Activated naive CD4-positive, alpha-beta T cell treated with anti-CD3 and anti-CD28 coated beads for 36 hours (primary cell): Measurements from ENCODE around the gene C7orf57. TPM values are rescaled to one million over a fixed set of nuclear protein-coding genes. Genes with fewer than 3 reads are reported as not detected.
"Not testable (repeated sequence)": the region's sequence is repeated elsewhere in the genome, so short reads cannot be mapped to it uniquely, and the experiment has no call there.

Experiments
- CTCF ChIA-PET: fragments of 350-600 bp; sonication (Branson Sonifier 250); formaldehyde crosslinking; loops from one replicate; lab custom pipeline; 2021; ENCODE audit warnings: antibody characterized with exemption; lab: Charles Lee
- DNase-seq: peaks from one replicate; pipeline ENCODE4 v3.0.0-alpha.2; 2020
- H3K27ac Mint-ChIP-seq: one replicate; pipeline ENCODE4 v1.8.0; 2021; ENCODE audit warnings: mild to moderate bottlenecking, mixed read lengths
- H3K27me3 Mint-ChIP-seq: one replicate; pipeline ENCODE4 v1.8.0; 2021; ENCODE audit warnings: low read depth, mixed read lengths
- H3K36me3 Mint-ChIP-seq: one replicate; pipeline ENCODE4 v1.8.0; 2021; ENCODE audit warnings: low read depth, mixed read lengths
- H3K4me1 Mint-ChIP-seq: one replicate; pipeline ENCODE4 v1.8.0; 2021; ENCODE audit warnings: low read depth, mixed read lengths
- H3K4me3 Mint-ChIP-seq: one replicate; pipeline ENCODE4 v1.8.0; 2021; ENCODE audit warnings: mild to moderate bottlenecking, moderate library complexity, mixed read lengths
- H3K9me3 Mint-ChIP-seq: one replicate; pipeline ENCODE4 v1.8.0; 2021; ENCODE audit warnings: mixed read lengths
- intact Hi-C: fragments of 100-400 bp; cut with micrococcal nuclease; formaldehyde crosslinking; loops from one replicate; pipeline ENCODE4 v1.15.1; 2023
- total RNA-seq, 2 experiments: library from RNA; stranded (reverse); gene quantifications; one replicate each; pipeline ENCODE4 v1.2.3, GENCODE V29; 2021

Gene C7orf57
- total RNA-seq, 2 experiments from 2014 or later, result 0.29 to 0.44 TPM

DNA sequence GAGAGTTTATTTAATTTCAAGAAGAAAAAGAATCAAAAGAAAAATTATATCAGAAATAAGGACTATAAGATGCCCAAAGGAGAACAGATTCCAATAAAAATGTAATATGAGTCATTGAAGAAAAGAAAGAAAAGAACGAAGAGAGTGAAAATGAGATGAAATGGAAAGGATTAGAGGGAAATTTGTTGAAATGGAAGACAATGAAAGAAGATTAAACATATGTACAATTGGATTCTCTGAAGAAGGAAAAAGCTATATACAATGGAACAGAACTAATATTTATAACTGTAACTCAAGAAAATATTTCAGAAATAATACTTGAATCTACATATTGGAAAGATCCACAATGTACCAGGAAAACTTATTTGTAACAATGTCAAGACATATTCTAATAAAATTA is 28.6 kb downstream of the C7orf57 start:
- Mint-ChIP-seq H3K36me3 (peaks cover 3% of the 10 kb centered on the region), H3K9me3 (peaks cover 8% of the 10 kb centered on the region)
- CTCF ChIA-PET, result no interaction called here

DNA sequence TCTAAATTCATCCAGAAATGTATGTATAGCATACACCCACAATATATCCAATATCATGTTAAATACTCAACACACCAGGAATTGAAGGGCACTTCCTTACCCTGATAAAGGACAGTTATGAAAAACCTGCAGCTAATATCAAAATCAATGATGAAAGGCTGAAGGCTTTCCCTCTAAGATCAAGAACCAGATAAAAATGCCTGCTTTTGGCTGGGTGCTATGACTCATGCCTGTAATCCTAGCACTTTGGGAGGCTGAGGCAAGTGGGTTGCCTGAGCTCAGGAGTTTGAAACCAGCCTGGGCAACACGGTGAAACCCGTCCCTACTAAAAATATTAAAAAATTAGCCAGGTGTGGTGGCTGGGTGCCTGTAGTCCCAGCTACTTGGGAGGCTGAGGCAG is 32.1 kb downstream of the C7orf57 start:
- H3K36me3 Mint-ChIP-seq, result peaks cover 2% of the 10 kb centered on the region
- CTCF ChIA-PET, result interaction anchor here (0.7 kb wide), 1 partner anchor 10 kb away, joined by 3 read pairs; no protein-coding TSS in a partner anchor
- DNase-seq, result no peak
- H3K27me3 Mint-ChIP-seq, result no peaks in the 10 kb centered on the region
- peaks cover 11% of the 10 kb centered on the region for H3K9me3 Mint-ChIP-seq
- intact Hi-C loops, result no loop called here
- no peak overlapping the region for H3K27ac Mint-ChIP-seq
- no peaks in the 10 kb centered on the region for H3K4me1 Mint-ChIP-seq
- no peak overlapping the region for H3K4me3 Mint-ChIP-seq

More for the DNA sequence above, 28.6 kb downstream of the C7orf57 start:
- DNase-seq, result no peak
- Mint-ChIP-seq H3K27me3 (no peaks in the 10 kb centered on the region), H3K4me1 (no peaks in the 10 kb centered on the region), H3K4me3 (no peak overlapping the region), H3K27ac (no peak overlapping the region)
- intact Hi-C loops, result no loop called here

DNA sequence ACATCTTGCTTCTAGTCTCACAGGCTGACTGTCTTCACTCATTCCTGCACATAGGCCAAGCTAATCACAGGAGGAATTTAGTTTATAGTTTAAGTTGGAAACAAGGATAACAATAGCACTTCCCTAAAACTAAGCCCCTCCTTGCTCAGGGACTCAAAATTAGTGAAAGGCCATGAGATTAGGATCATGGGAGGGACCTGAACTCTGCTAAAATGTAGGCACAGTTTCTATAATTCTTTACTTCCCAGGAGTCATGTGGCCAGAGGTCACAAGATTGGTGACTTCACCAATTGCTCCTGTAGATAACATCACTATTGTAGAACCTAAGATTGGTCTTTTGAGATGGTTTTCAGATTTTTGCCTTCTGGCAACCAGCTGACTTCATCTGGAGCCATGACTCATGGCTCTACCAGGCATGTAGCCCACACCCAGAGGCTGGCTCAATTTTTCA is 38.9 kb downstream of the C7orf57 start:
- intact Hi-C loops, result no loop called here
- Mint-ChIP-seq H3K9me3 (peaks cover 4% of the 10 kb centered on the region), H3K4me1 (no peaks in the 10 kb centered on the region), H3K4me3 (no peak overlapping the region), H3K27ac (no peak overlapping the region), H3K27me3 (no peaks in the 10 kb centered on the region), H3K36me3 (no peaks in the 10 kb centered on the region)
- no peak for DNase-seq
- CTCF ChIA-PET, result no interaction called here

DNA sequence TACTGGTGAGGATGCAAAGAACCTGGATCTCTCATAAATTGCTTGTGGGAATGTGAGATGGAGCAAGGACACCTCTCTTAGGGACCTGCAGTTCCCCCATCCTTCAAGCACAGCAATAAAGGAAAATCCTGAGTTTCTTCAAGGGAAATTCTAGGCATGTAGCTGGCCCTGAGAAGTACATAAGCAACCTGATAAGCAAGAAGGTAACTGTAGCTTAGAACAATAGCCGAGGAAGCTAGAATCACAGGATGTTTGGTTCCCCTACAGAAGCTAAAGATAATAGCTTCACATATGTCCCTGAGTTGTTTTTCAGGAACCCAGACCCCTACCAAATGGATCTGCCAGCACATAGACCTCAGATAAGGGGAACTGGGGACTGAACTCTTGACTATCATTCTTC is 42.1 kb downstream of the C7orf57 start:
- H3K4me3 Mint-ChIP-seq, result no peak overlapping the region
- H3K27ac Mint-ChIP-seq, result no peak overlapping the region
- CTCF ChIA-PET, result interaction anchor here (0.6 kb wide), 1 partner anchor 10 kb away, joined by 3 read pairs; no protein-coding TSS in a partner anchor
- peaks cover 1% of the 10 kb centered on the region for H3K9me3 Mint-ChIP-seq
- DNase-seq, result no peak
- intact Hi-C loops, result no loop called here
- H3K4me1 Mint-ChIP-seq, result peaks cover 1% of the 10 kb centered on the region
- no peaks in the 10 kb centered on the region for H3K36me3 Mint-ChIP-seq
- no peaks in the 10 kb centered on the region for H3K27me3 Mint-ChIP-seq

DNA sequence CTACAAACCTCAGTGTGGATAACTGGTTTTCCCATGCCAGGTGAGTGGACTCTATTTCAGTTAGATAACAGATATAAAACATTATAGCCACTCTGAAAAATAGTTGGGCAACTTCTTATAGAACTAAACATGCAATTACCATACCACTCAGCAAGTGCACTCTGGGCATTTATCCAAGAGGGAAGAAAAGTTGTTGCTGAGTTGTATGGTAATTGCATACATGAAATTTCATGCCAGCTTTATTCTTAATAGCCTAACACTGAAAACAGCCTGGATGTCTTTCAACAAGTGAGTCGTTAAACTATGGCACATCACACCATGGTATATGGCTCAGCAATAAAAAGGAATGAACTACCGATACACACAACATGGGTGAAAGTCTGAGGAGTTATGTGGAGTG is 43.1 kb downstream of the C7orf57 start:
- Mint-ChIP-seq H3K36me3 (no peaks in the 10 kb centered on the region), H3K9me3 (no peaks in the 10 kb centered on the region), H3K4me1 (peaks cover 10% of the 10 kb centered on the region), H3K27me3 (no peaks in the 10 kb centered on the region), H3K27ac (no peak overlapping the region), H3K4me3 (no peak overlapping the region)
- no peak for DNase-seq
- intact Hi-C loops, result no loop called here
- CTCF ChIA-PET, result no interaction called here

DNA sequence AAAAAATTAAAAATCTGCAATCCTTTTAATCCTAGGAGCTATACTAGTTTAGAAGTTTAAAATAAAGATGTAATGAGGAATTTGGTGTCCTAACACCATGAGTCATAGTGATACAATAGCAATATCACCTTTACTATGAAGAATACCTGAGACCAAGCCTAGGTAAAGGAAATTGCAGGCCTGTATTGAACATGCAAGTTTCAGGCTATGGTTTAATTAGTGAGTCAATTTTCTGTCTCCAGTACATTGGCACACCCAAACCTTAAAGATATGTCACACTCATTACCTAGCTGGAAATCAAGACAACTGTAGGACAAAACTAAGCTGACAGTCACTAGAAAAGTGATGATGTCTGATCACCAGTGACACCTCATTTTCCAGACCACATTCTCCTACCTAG is 47.0 kb downstream of the C7orf57 start:
- DNase-seq, H3K27me3 Mint-ChIP-seq, H3K9me3 Mint-ChIP-seq, H3K4me3 Mint-ChIP-seq, intact Hi-C loops, H3K36me3 Mint-ChIP-seq: not testable (repeated sequence)
- H3K27ac Mint-ChIP-seq, result peak overlapping the region; percentile 58
- H3K4me1 Mint-ChIP-seq, result peaks cover 45% of the 10 kb centered on the region
- CTCF ChIA-PET, result interaction anchor here (1.2 to 4.1 kb wide), 2 partner anchors 28 to 91 kb away, joined by 4 to 20 read pairs; no protein-coding TSS in a partner anchor

DNA sequence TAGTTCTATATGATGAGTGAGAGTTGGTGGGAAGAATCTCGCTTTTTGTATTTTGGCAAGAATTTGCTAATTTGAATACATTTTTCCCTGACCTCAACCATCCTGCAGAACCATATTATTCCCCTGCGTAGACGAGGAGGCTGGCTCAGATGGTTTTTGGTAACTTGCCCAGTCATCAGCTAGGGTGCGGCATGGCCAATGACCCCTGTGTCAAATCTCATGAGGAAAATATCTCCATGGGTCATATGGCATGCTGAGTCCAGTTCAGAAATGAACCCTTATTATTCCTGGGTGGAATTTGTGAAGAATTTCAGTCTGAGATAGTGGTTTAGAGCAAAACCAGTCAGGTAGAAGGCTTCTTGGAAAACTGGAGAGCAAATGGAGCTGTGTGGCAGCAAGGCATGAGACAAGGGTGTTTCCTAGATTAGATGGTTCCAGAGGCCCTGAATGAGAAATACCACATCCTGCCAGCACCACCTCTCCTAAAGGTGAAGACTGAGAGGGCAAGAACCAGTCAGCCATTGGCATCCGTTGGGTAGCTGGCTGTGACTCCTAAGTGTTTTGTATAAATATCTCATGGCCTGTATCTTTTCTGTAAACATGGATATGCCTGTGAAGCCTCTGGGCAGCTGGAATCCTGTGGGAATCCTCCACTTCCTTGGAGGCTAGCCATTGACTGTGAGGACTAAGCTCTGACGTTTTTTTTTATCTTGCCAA is 47.9 kb downstream of the C7orf57 start:
- Mint-ChIP-seq H3K27ac (peak overlapping the region; percentile 69), H3K9me3 (no peaks in the 10 kb centered on the region), H3K4me3 (no peak overlapping the region), H3K36me3 (no peaks in the 10 kb centered on the region), H3K4me1 (peaks cover 53% of the 10 kb centered on the region), H3K27me3 (no peaks in the 10 kb centered on the region)
- peak; percentile 72 for DNase-seq
- intact Hi-C loops, result no loop called here
- CTCF ChIA-PET, result interaction anchor here (0.9 to 4.1 kb wide), 3 partner anchors 19 to 92 kb away, joined by 3 to 20 read pairs (median 4); no protein-coding TSS in a partner anchor

DNA sequence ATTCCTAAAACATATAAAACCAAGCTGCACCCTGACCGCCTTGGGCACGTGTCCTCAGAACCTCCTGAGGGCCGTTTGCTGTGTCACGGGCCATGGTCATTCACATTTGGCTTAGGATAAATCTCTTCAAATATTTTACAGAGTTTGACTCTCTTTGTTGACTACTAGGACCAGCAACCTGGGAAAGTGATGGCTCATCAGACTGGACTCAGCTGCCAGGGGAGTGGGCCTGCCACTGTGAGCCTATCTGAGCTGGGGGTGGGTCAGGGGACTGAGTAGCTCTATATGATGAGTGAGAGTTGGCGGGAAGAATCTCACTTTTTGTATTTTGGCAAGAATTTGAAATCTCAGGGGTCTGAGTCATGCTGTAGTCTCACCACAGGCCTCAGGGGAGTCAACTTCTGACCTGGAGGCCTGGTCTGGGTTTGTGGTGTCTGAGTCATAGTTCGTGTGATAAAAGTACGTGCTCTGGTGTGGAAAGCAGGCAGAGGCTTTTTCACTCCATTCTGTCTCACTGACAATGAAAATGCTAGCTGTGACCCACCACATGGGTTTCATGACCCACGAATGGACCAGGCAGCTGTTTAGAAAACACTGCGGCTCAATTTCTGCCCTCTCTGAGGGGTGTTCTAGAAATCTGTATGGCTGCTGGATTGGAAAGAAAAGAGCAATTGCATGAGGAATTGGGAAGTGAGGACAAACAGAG is 49.5 kb downstream of the C7orf57 start:
- intact Hi-C loops, result loop anchor here (1.0 kb wide), 4 partner anchors 12 to 94 kb away; partner anchors contain the start of gene C7orf57
- peaks cover 58% of the 10 kb centered on the region for H3K4me1 Mint-ChIP-seq

DNA sequence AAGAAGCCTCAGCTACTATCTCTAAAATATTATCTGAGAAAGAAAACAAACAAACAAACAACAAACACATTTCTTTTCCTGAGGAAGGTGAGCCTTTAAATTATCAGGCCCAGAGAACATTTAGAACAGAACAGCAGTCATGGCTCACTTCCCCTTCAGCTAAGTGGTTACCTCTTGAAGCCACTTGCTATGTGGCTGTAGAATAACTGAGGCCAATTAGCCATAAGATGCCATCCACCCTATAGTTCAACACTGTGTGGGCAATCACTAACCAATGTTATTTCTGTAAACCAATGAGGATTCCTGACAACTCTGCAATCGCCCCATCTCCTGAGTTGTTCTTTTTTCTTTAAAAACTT is 50.1 kb downstream of the C7orf57 start:
- peaks cover 63% of the 10 kb centered on the region for H3K4me1 Mint-ChIP-seq
- no peak for DNase-seq
- H3K4me3 Mint-ChIP-seq, result no peak overlapping the region
- no peaks in the 10 kb centered on the region for H3K9me3 Mint-ChIP-seq
- CTCF ChIA-PET, result interaction anchor here (0.7 to 4.1 kb wide), 5 partner anchors 17 to 94 kb away, joined by 3 to 20 read pairs (median 11); no protein-coding TSS in a partner anchor
- intact Hi-C loops, result loop anchor here (1.0 kb wide), 4 partner anchors 12 to 94 kb away; partner anchors contain the start of gene C7orf57
- H3K27me3 Mint-ChIP-seq, result no peaks in the 10 kb centered on the region
- peak overlapping the region; percentile 86 for H3K27ac Mint-ChIP-seq
- H3K36me3 Mint-ChIP-seq, result peaks cover 3% of the 10 kb centered on the region

More for the DNA sequence above, 49.5 kb downstream of the C7orf57 start:
- DNase-seq, result peak; percentile 90
- H3K27me3 Mint-ChIP-seq, result no peaks in the 10 kb centered on the region
- CTCF ChIA-PET, result interaction anchor here (0.7 to 4.1 kb wide), 5 partner anchors 17 to 94 kb away, joined by 3 to 20 read pairs (median 11); no protein-coding TSS in a partner anchor
- H3K4me3 Mint-ChIP-seq, result no peak overlapping the region
- peak overlapping the region; percentile 86 for H3K27ac Mint-ChIP-seq
- H3K9me3 Mint-ChIP-seq, result no peaks in the 10 kb centered on the region
- no peaks in the 10 kb centered on the region for H3K36me3 Mint-ChIP-seq

DNA sequence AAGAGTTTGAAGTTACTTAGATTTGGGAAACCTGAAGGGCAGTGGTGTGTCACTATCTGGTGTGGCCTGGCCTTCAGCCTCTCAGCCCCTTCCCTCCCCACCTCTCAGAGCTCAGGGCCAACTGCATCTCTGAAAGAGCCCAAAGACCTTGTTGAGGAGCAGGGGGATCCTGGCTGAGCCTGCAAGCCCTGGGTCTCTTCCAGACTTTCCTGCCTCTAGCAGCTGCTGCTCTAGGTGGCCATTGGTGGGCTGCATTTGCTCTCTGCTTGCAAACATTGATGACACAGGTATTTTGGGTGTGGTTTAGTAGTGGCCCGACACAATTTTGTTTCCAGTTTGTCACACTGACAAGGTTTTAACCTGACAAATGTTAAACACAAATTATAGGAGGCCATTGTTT is 50.6 kb downstream of the C7orf57 start:
- peaks cover 68% of the 10 kb centered on the region for H3K4me1 Mint-ChIP-seq
- peaks cover 7% of the 10 kb centered on the region for H3K36me3 Mint-ChIP-seq
- peak overlapping the region; percentile 86 for H3K27ac Mint-ChIP-seq
- intact Hi-C loops, result loop anchor here (1.0 to 2.0 kb wide), 5 partner anchors 11 to 95 kb away; partner anchors contain the start of gene C7orf57
- CTCF ChIA-PET, result interaction anchor here (0.9 to 4.1 kb wide), 4 partner anchors 16 to 95 kb away, joined by 3 to 20 read pairs (median 13); no protein-coding TSS in a partner anchor
- no peak for DNase-seq
- no peaks in the 10 kb centered on the region for H3K27me3 Mint-ChIP-seq
- H3K4me3 Mint-ChIP-seq, result no peak overlapping the region
- H3K9me3 Mint-ChIP-seq, result no peaks in the 10 kb centered on the region

DNA sequence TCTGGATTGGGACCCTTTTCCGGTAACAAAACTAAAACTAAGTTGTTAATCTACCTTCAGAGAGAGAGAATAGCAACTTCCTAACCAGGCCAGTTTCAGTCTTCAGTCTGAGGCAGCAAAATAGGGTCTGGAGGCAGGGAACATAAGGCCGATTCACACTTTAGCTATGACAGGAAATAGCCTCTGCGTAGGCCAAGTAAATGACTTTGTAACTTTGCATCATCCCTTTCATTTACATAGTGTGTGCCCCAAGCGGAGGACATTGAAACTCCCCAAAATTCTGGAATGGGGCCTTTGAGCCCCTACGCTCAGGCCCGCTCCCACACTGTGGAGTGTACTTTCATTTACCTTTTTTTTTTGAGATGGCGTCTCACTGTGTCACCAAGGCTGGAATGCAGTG is 52.0 kb downstream of the C7orf57 start:
- Mint-ChIP-seq H3K27me3 (no peaks in the 10 kb centered on the region), H3K9me3 (no peaks in the 10 kb centered on the region), H3K4me1 (peaks cover 82% of the 10 kb centered on the region), H3K36me3 (peaks cover 17% of the 10 kb centered on the region), H3K4me3 (peak overlapping the region; percentile 35), H3K27ac (peak overlapping the region; percentile 87)
- CTCF ChIA-PET, result interaction anchor here (1.8 kb wide), 1 partner anchor 96 kb away, joined by 6 read pairs; no protein-coding TSS in a partner anchor
- intact Hi-C loops, result loop anchor here (2.0 kb wide), 1 partner anchor 43 kb away; no protein-coding TSS in a partner anchor
- peak; percentile 37 for DNase-seq

DNA sequence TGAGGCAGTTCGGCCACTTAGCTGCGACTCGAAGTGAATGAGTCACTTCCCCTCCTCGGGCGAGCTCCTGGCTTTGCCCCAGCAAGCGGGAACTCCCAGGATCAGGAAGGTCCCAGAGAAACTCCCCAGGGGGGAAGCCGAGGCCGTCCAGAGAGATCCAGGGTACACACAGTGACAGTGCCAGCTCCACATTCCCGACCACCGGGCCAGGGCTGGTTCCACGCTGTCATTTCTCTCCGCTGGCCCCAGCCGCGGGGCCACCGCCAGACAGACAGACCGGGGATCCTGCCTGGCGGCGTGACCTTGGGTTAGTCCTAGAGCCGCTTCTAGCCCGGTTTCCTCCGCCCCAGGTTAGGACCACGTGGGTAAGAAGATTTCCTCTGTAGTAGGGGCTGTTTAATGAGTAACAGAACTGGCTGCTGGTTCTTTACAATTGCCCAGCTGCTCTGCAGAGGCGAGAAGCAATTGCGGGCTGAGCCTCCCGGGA is 53.3 kb downstream of the C7orf57 start:
- DNase-seq, result no peak
- H3K9me3 Mint-ChIP-seq, result no peaks in the 10 kb centered on the region

More for the DNA sequence above, 53.3 kb downstream of the C7orf57 start:
- Mint-ChIP-seq H3K36me3 (peaks cover 21% of the 10 kb centered on the region), H3K4me3 (peak overlapping the region; percentile 84), H3K27ac (peak overlapping the region; percentile 92), H3K27me3 (no peaks in the 10 kb centered on the region), H3K4me1 (peaks cover 75% of the 10 kb centered on the region)
- CTCF ChIA-PET, result interaction anchor here (1.8 kb wide), 1 partner anchor 97 kb away, joined by 6 read pairs; no protein-coding TSS in a partner anchor
- intact Hi-C loops, result loop anchor here (1.0 kb wide), 3 partner anchors 9 to 109 kb away; partner anchors contain the start of gene HUS1
